NCI-H774 (cell line): ENCODE measurements around the gene CHAF1A.

Experiments
- DNase-seq: peaks from one replicate; lab custom pipeline; 2025; lab: John Stamatoyannopoulos, UW

Gene CHAF1A

GRCh38 chr19:4456476-4456842 lies 54.0 kb downstream of the CHAF1A start:
- DNase-seq, result no peak

- no peak for DNase-seq
Measured at GRCh38 chr19:4456843-4457653, 54.6 kb downstream of the CHAF1A start.

GRCh38 chr19:4457654-4458395 lies 55.4 kb downstream of the CHAF1A start, which contains the start of gene UBXN6:
Gene UBXN6, minus strand, starts transcription at chr19:4457794. Its CDS starts 97 bp downstream, at chr19:4457697.
- peak; percentile 98 for DNase-seq

- DNase-seq, result no peak
Measured at GRCh38 chr19:4464815-4465581, 62.6 kb downstream of the CHAF1A start.

- DNase-seq, result no peak
Measured at GRCh38 chr19:4467835-4468234, 65.4 kb downstream of the CHAF1A start.

DNA sequence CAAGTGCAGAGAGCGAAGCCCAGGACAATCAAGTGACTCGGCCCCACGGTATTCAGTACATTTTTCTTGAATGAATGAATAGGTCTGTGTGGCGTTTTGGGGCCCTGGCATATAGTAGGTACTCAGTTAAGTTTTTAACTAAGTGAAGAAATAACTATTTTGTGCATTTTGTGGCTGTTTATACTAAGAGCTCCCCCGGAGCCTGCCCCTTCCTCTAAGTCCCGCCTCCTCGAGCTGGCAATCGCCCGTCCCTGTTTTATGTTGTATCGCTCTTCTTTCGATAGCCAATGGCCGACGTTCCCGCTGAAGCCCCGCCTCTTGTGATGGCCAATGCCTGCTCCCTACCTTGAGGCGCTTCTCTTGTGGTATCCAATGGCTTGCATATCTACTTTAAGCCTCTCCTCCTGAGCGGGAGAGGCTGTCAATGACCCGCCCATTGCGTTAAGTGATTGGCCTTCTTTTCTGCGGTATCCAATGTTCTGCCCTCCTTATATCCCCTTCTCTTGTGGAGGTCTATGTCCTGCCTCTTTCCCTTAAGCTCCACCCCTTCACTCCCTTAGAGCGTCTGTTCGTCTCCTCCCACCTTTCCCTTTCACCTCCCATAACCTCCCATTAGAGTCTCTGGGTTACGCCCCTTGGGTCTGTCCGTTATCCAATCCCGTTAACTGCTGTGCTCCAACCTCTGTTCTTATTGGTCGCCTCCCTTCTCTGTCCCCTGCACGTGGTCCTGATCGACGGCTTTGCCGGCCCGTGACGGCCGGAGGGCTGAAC lies 69.1 kb downstream of the CHAF1A start:
- peak; percentile 100 for DNase-seq

- no peak for DNase-seq
Measured at GRCh38 chr19:4472174-4472974, 69.9 kb downstream of the CHAF1A start, which contains the start of gene HDGFL2. Gene HDGFL2, plus strand, starts transcription at chr19:4472297. Its CDS starts 54 bp downstream, at chr19:4472351.

DNA sequence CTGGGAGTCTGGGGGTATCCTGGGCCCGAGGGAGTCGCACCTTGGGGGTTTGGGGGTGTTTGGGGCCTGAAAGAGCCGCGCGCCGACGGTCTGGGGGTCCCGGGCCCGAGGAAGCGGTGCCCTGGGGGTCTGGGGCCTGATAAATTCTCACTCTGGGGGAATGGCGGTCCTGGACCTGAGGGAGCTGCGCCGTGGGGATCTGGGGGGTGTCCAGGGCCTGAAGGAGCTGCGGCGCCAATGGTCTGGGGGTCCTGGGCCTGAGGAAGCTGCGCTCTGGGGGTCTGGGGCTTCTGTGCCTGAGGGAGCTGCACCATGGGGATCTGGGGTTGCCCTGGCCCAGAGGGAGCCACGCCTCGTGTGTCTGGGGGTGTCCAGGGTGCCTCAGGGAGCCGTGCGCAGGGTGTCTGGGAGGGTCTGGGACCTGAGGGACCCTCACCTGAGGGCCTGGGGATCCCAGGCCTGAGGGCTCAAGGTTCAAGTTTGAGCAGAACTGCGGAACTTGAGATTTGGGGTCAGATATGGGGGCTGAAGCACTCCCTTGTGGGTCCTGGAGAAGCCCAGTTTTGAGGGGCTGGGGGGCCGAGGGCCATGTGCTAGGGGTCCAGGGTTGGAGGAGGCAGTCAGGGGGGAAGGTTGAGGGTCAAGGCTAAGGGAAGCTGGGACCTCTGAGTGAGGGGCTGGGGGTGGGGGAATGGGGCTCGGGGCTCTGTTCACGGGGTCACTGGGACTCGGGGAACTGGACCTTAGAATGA lies 70.7 kb downstream of the CHAF1A start:
- DNase-seq, result no peak

- DNase-seq, result no peak
Measured at GRCh38 chr19:4473763-4474513, 71.5 kb downstream of the CHAF1A start.

GRCh38 chr19:4474514-4475022 lies 72.1 kb downstream of the CHAF1A start:
- DNase-seq, result no peak

DNA sequence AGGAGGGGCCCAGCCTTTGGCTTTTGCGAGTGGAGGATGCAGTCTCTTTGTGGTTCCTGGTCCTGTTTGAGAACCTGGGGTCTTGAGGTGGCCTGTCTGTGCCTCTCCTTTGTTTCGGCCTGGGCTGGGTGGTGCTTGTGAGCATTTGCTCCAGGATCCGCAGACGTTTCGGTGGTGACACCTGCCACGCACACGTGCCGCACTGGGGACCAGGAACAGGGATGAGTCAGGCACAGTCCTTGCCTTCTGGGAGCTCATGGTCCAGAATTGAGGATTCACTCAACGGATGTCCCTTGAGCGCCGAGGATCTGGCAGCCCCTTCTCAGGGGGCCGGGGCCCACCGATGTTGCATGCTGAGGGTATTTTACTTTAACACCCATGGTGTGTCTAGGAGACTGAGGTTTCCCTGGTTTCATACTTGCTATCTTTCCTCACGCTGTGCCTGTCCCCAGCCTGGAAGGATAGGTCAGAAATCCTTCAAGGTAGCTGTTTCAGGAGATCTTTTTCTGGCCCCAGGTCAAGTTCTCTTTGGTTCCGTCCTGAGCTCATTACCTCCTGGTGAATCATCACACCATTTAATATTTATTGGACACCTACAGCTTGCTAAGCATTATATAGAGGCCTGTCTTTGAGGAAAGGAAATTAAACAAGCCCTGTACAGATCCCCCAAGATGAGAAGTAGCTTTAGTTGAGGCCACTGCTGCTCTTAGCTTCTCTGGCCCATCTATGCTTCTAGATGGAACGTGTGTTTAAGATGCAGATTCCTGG lies 74.8 kb downstream of the CHAF1A start:
- DNase-seq, result no peak

DNA sequence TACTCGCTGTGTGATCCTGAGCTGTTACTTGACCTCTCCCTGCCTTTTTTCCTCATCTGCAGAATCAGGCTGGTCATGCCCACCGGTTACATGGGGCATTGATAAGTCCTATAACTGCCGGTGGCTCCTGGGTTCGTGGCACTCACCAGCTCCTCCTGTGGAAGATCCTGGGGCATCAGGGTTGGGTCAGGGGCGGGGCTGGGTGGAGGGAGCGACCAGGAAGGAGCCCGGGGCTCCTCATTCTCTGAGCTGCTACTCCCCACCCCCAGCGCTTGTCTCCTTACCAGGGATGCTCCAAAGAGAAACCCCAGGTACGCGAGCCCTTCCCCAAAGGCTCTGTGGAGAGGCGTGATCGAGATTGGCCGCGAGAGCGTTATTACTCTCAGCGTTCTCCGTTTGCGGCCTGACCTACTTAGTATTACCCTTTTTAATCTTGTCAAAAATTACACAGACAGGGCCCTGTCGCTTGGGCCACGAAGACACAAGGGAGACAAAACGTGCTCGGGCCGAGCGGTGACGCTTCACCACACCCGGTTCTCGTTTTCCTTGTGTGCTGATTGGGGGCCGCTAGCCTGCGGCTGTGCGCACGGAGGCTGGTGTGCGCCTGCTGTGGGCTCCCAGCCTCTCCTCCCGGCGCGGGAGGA lies 80.4 kb downstream of the CHAF1A start:
- no peak for DNase-seq

DNA sequence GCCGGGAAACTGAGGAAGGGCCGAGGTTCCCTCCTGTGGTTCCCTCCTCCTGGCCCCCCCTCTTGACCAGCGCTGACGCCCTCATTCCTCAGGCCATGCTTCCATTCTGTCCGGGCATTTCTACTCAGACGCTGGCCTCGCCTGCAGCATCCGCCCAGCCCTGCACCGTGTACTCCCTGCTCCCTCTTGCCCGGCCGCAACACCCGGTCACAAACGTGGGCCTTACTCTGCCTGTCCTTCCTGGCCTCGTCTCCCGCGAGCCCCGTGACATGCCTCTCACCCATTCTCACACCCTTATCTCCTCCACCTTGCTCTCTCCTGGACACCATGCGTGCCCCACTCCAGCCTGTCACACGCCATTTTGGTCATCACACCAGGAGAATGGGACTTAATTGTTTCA lies 80.9 kb downstream of the CHAF1A start:
- DNase-seq, result no peak

DNA sequence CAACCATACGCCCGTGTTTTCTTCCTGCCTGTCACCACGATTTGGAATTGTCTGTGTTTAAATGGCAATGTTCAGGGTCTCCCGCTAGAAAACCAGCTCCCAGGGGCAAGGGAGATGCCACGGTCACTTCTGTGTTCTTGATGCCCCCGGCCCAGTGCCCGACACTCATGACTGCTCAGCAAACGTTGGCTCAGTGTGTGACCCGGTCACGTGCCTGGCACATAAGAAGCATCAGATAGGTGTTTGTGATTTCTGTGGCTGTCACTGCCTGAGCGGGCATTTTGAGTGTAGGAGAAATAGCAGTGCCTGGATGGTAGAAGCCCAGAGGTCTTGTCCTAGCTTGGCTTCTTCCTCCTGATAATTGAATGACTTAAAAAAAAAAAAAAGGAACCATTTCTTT lies 85.1 kb downstream of the CHAF1A start:
- DNase-seq, result no peak

GRCh38 chr19:4488496-4488895 lies 86.1 kb downstream of the CHAF1A start:
- no peak for DNase-seq

DNA sequence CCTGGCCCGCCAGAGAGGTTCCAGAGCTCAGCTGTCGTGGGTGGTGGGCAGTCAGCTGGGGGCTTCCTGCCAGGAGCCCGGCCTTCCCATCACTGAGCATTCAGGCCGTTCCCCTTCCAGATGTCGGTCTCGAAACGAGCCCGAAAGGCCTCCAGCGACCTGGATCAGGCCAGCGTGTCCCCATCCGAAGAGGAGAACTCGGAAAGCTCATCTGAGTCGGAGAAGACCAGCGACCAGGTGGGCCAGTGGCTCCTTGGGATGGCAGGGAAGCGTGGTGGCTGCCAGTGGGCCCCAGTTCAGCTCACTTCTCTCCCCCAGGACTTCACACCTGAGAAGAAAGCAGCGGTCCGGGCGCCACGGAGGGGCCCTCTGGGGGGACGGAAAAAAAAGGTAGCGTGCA lies 89.0 kb downstream of the CHAF1A start:
- DNase-seq, result no peak

- DNase-seq, result no peak
Measured at GRCh38 chr19:4492337-4493103, 90.1 kb downstream of the CHAF1A start.
